ENCODE data around the gene GCNT4.

GCNT4 gene

DNA sequence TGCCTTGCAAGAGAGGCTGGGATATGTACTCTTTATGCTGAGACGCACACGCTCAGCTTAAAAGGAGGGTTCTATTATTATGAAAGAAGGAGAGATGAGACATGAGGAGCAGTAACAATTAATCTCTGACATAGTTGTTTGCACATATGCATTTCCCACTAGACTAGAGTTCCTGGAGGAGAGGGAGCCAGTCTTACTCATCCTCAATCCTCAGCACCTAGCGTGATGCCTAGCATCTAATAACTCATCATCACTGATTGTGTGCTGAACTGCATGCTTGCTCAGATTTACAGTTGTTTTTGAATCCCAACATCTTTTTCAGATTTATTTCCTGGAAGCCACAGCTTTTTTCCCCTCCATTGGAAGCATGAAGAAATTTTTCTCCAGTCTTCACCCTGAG, 35.5 kb downstream of the GCNT4 start:
- no peak for DNase-seq (ENCODE audit: low spot score)

DNA sequence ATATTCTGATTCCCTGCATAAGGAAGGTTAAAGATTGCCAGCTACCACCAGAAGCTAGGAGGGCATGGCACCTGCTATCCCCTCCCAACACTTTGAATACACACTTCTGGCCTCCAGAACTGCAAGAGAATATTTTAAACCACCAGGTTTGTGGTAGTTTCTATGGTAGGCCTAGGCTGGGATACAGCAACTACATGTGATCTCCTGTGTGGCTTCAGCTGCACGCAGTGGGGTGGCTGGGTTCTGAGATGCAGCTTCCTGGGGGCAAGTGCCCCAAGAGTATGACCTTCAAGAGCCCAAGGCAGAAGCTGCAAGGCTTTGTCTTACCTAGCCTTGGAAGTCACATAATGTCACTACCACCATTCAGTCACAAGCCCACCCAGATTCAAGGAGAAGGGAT, 39.6 kb downstream of the GCNT4 start:
- DNase-seq (ENCODE audit: low spot score), result no peak

GRCh38 chr5:75010838-75011237, 41.5 kb downstream of the GCNT4 start:
- no peak for DNase-seq (ENCODE audit: low spot score)

GRCh38 chr5:75009556-75010345, 42.6 kb downstream of the GCNT4 start:
- DNase-seq (ENCODE audit: low spot score), result no peak

- DNase-seq (ENCODE audit: low spot score), result no peak
Measured at GRCh38 chr5:75006865-75007822, 45.2 kb downstream of the GCNT4 start.

DNA sequence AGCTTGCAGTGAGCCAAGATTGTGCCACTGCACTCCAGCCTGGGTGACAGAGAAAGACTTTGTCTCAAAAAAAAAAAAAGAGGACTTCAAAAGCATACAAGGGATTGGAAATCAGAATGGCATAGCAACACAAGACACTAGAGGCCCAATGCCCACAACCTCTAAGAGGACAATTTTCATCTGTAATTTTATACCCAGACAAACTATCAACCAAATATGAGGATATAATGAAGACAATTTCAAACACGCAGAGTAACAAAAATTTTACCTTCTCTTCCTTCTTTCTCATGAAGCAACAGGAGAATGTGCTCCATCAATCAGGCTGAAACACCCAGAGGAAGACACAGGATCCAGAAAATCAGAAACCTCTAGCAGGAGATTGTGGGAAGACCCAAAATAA, 46.8 kb downstream of the GCNT4 start:
- DNase-seq (ENCODE audit: low spot score), result no peak

Measured in COLO829 (cell line).